DOHH2 (cell line): ENCODE results near the gene LAMA3.

ENCODE experiments used
- CTCF ChIP-seq: fragments of 200-600 bp; sonication (generic); IDR thresholded peaks from one replicate; pipeline ENCODE4 v1.5.1; 2014; ENCODE audit warnings: antibody characterized with exemption, mild to moderate bottlenecking, low read depth, low read length; ENCODE audit not compliant: poor library complexity, severe bottlenecking
- EZH2phosphoT487 ChIP-seq: fragments of 200-600 bp; sonication (generic); IDR thresholded peaks from 2 replicates; pipeline ENCODE4 v1.6.1; 2017; ENCODE audit warnings: borderline replicate concordance, mild to moderate bottlenecking, antibody characterized with exemption, low read length, moderate library complexity, mixed read lengths

DNA sequence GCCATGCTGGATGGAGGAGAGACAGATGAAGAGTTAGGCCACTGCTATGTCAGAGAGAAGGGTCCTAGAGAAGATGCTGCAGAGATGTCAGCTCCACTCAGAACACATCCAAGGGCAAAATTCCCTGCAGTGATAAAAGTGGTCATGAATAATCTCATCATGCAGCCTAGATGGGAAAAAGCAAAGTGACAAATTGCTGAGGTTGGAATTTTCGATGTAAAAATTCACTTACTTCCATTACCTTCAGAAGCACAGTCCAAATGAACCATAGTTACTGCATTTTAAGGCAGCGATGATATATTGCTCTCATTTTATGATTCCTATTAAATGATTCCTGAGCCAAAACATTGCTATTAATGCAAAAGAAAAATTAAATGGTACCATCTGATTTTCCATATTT is 43.0 kb upstream of the LAMA3 start:
- no peak for TF ChIP-seq CTCF
- no peak for TF ChIP-seq EZH2phosphoT487
